T1000 (cell line): ENCODE data around the gene UBR3.

Experiments
- DNase-seq: peaks from one replicate; lab custom pipeline; 2025; ENCODE audit warnings: mixed read lengths; lab: John Stamatoyannopoulos, UW

UBR3 gene

DNA sequence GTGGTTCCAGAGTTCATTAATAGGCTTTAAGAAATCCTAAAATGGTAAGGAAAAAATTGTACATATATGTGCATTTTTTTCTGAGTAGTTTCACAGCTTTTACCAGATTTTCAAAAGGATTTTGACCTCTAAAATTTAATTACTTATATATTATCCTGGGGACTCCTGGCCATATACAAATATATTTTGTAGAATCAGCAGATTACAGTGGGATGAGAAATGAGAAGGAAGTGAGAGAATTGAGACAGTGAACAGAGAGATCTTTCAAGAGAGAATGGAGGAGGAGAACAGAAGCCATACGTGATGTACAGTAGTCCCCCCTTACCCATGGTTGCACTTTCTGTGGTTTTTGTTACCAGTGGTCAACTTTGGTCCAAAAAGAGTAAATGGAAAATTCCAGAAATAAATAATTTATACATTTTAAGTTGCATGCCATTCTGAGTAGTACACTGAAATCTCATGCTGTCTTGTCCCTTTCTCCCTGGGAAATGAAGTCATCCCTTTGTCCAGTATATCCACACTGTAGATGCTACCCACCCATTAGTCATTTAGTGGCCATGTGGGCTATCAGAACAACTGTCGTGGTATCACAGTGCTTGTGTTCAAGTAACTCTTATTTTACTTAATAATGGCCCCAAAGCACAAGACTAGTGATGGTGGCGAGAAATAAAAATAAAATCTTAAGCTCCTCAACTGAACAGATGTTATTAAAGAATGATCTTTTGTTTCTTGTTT is 220.2 kb downstream of the UBR3 start:
- DNase-seq = no peak

DNA sequence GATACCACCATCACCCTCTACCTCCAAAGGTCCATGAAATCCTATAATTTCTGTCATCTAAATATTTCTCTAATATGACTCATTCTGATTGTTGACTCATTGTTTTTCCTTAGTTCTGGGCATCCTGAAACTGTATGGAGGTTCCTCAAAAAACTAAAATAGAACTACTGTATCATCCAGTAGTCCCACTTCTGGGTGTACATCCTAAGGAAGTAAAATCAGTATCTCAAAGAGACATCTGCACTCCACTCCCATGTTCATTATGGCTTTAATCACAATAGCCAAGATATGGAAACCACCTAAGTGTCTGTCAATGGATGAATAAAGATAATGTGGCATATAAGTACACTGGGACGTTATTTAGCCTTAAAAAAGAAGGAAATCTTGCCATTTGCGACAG is 224.9 kb downstream of the UBR3 start:
- DNase-seq = no peak

DNA sequence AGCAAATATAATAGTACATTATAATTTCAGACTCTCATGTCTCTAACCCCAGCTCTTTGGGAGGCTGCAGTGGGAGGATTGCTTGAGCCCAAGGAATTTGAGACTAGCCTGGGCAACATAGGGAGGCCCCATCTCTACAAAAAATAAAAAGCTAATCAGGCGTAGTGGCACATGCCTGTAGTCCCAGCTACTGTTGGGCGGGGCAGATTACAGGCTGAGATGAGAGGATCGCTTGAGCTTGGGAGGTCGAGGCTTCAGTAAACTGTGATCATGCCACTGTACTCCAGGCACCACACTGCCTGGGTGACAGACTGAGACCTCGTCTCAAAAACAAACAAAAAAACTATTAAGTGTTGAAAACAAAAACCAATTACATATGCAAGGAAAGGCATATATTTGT is 227.7 kb downstream of the UBR3 start:
- no peak for DNase-seq

DNA sequence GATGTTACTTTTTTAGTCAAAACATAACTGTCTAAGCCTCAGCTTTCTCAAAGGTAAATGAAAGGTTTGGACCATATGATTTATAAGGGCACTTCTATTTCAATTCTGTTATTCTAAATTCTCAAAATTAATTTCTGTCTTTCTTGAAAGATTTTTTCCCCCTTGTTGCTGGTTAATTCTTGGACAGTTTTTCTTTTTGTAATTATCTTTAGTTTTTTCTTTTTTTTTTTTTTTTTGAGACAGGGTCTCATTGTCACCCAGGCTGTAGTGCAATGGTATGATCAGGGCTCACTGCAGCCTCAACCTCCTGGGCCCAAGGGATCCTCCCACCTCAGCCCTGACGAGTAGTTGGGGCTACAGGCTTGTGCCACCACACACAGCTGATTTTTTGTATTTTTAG is 229.6 kb downstream of the UBR3 start:
- DNase-seq = no peak

DNA sequence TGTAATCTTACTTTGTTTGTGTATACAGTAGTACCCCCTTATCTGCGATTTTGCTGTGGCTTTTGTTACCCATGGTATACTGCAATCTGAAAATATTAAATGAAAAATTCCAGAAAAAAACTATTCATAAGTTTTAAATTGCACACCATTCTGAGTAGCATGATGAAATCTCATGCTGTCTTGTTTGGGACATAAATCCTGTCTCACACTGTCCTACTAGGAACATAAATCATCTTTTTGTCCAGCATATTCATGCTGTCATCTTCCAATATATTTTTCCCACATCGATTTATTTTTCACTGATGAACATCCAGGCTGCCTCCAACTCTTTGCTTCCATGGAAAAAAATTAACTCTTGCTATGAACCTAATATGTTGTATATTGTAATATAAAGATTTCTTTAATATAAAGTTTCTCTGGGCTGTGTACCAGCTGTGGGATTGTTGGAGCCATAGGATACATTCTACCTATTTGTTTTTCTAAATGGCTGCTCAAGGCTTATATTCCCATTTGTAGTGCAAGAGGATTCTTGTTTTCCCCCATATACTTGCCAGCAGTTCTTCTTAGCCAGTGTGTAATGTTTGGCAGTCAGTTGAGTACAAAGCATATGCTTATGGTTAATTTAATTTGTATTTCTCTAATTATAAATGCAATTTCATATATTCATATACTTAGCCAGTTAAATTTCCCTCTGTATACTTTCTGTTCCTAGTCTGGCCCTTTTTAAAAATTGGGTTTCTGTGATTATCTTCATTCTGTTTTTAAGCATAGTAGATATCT is 236.4 kb downstream of the UBR3 start:
- DNase-seq = no peak

DNA sequence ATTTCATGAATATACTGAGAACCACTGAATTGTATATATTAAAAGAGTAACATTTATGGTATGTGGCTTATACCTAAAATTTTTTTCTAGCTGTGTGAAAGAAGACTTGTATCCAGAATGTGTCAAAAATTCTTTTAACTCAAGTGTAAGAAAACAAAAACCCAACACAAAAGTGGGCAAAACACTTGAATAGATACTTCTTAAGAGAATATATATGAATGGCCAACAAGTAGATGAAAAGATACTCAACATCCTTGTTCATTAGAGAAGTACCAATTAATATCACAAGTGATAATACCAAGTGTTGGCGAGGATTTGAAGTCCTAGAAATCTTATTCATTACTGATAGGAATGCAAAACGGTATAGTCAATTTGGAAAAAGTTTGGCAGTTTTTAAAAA is 243.5 kb downstream of the UBR3 start:
- DNase-seq = no peak

DNA sequence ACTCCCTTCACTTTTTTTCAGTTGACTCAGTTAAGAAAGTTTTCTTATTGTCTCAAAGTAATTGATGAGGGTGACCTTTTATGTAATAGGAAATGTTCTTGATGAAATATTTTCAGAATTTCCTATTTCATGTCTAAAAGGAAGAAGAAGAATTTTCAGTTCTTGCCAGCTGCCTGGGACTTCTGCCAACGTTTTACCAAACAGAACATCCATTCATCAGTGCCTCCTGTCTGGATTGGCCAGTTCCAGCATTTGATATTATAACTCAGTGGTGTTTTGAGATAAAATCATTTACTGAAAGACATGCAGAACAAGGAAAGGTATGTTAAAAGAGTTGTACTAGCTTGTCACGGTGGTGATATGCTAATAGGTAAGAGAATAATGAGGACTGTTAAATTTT is 246.0 kb downstream of the UBR3 start:
- no peak for DNase-seq

DNA sequence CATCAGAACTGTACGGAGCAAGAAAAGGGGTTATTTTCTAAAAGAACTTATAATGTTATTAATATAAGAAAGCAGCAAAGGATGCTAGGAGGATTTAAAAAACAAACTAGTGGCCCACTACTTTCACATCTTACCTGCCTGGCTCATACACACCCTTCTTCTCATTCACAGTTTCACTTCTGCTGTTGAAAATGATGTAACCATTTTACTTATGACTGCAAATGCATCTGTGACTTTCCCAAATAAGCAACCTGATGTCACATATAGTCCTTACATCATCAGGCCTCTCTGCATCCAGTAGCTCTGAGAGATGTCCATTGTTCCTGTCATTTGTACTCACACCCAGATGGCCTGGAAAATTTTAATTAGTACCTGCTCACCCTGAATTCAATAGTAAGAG is 248.9 kb downstream of the UBR3 start:
- no peak for DNase-seq

DNA sequence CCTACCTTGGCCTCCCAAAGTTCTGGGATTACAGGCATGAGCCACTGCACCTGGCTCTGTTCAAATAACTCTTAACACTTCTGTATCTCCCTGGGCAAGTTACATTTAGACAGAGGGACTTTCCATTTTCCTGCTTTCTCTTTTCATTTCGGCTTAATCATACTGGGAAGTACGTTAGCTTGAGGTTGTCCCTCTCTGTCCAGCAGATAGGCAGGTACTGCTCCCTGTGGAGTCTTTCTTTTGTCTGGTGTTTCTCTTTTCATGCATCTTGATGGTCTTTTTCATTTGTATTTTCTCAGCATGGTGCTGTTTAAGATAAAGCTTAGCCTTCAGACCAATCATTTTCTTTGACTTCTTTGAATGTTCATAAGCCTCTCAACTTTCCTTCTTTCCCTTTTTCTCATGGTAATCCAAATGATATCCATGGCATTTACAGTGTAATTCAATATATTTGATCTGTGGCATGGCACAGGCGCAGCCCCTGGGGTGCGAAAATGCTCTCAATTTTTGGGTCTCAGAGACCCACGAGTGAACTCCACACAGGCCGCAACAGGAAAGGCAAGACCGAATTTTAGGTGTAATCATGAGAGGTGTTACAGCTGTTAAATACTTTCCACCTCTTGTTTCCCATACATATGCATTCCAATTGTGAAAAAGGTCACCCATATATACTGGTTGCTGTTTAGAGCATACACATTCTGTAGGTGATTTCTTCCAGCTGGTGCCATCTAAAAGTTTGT is 250.7 kb downstream of the UBR3 start:
- DNase-seq = no peak

DNA sequence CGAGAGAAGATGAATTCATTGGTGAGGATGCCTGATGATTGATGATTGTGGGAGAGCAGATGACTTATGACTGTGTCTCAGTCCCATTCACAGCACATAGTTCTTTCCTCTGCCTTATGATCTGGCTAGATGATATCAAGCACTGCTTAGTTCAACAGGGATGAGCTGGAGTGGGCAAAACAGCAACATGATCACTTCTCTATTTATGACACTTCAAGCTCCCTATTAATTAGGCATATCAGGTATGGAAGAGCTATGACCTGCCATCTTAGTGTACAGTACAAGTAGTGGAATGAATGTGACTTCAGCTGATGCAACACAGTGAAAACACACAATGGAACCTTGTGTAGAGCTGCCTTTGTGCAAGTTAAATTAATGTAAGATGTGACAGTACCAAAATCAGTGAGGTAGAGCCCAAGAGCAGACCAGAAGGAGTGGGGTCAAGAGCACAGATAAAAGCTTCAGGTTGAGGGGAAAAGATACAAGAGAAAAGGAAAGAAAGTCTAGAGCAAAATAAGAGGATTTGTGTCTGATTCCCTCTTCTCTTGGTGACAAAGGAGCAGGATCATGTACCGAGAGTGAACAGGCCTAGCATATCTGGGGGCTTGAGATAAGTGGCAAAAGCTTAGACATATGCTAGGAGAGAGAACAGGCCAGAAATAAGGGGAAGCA is 257.7 kb downstream of the UBR3 start:
- no peak for DNase-seq

DNA sequence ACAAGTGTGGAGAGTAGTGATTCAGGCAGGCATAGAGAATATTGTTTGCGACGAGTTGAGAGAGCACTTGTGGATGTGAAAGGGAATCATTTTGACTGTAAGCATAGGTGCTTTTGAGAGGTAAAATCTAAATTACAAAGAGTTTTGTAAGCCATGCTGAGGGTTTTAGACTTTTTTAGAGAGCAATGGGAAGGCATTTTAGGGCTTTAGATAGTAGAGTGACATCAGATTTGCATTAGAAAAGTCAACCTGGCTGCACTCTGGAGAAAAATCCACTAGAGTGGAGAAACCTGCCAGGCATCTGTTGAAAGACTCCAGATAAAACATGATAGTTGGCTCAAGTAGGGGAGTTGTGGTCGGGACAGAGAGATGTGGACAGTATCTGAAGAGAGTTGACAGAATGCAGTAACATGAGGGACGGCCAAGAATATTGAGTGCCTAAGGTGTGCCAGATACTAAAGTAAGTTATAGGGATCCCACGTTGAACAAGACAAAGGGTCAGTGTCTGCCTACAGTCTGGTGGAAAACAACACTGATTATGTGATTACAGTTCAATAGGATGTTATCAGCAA is 258.9 kb downstream of the UBR3 start:
- DNase-seq = no peak

DNA sequence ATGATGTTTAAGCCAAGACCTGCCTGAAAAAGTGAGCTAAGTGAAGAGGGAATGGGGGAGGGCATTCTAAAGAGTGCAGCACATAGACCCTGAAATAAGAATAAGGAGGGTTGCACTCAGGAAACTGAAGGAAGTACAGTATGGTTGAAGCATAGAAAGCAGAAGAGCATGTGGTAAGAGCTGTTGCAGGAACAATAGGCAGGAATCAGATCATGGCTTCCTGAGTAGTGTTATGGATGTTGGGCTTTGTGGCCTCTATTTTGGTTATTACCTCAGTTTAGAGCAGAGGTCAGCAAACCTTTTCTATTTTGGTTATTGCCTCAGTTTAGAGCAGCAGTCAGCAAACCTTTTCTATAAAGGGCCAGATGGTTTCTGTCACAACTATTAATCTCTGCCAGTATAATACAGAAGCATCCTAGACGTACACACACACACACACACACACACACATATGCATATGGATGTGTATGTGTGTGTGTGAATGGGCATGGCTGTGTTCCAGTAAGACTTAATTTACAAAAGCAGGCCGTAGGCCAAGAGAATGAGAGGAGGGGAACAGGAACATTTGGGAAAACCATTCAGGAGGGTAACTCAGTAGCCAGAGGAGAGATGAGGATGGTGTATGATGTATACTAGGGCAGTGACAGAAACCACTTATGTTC is 259.6 kb downstream of the UBR3 start:
- DNase-seq = no peak

DNA sequence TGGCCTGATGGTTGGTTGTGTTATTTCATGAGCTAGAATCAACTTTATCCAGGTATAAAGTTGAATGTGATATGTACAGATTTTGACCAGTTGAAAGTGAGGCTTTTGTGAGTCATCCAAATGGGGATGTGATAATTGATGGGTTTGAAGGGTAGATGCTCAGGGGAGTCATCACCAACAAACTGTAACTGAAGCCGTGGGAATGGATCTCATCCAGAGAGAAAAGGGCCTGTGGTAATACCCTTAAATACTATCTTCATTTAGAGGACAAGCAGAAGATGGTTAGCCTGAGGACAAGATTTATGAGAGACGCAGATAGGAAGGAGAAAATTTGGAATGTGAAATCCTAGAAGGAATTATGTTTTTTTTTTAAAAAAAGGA is 260.1 kb downstream of the UBR3 start:
- DNase-seq = no peak

DNA sequence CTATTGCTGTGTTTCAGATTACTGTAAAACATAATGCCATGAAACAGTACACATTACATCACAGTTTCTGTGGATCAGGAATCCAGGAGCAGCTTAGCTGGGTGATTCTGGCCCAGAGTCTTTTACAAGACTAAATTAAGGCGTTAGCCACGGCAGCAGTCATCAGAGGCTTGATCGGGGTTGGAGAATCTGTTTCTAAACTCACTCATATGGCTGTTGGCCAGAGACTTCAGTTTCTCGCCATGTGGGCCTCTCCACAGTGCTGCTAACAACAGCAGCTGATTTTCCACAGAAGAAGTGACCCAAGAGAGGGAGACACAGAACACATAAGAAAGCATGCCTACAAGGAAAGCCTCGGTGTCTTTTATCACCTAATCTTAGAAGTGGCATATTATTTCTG is 261.5 kb downstream of the UBR3 start:
- no peak for DNase-seq

DNA sequence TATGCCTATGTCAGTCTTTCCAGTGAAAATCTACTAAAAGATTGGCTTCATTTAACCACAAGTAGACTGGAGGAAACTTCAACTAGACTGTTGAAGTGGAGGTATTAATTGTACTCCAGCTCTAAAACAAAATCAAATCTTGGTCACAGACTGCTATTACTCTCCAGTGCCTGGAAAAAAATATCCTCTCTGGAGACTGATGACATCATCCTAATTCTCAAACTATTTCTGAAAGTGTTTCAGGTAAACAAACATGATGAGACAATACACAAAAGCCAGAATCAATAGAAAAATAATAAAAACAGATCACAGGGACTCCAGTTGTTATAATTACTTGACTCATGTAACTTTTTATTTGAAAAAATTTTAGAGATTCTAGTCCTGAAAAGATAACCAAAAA is 263.0 kb downstream of the UBR3 start:
- DNase-seq = no peak

DNA sequence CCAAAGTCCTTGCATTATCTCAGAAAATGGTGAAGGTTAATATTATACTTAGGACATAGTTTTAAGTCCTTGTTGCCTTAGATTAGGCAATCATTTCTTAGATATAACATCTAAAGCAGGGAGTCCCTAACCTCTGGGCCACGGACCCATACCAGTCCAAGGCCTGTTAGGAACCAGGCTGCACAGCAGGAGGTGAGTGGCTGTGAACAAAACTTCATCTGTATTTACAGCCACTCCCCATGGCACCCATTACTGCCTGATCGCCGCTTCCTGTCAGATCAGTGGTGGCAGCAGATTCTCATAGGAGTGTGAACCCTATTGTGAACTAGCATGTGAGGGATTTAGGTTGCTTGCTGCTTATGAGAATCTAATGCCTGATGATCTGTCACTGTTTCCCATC is 264.2 kb downstream of the UBR3 start:
- no peak for DNase-seq

DNA sequence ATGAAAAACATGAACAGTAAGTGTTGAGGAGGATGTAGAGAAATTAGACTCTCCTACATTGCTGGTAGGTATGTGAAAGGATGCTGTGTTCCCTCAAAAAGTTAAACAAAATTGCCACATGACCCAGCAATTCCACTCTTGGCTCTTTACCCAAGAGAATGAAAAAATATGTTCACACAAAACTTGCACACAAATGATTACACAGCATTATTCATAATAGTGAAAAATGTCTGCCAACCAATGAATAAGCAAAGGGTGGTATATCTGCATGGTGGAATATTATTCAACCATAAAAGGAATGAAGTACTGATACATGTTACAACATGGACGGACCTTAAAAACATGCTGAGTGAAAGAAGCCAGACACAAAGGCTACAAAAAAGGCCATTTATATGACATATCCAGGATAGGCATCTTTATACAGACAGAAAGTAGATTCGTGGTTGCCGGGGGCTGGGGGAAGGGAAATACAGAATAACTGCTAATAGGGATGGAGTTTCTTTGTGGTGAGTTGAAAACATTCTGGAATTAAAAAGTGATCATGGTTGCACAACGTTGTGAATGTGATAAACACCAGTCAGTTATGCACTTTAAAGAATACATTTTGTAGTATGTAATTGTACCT is 265.3 kb downstream of the UBR3 start:
- no peak for DNase-seq

DNA sequence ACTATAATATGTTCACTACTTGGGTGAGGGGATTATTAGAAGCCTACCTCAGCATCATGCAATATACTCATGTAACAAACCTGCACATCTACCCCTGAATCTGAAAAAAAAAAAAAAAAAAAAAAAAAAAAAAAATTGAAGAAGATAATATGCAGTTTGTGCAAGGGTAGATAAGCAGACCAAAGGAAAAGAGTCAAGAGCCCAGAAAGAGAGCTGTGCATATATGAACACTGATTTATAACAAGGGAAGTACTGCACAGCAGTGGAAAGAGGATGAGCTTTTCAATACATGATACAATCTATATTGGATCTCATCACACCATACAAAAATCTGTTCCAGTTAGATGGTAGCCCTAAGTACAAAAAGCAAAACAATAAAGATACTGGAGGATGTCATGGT is 268.1 kb downstream of the UBR3 start:
- no peak for DNase-seq

DNA sequence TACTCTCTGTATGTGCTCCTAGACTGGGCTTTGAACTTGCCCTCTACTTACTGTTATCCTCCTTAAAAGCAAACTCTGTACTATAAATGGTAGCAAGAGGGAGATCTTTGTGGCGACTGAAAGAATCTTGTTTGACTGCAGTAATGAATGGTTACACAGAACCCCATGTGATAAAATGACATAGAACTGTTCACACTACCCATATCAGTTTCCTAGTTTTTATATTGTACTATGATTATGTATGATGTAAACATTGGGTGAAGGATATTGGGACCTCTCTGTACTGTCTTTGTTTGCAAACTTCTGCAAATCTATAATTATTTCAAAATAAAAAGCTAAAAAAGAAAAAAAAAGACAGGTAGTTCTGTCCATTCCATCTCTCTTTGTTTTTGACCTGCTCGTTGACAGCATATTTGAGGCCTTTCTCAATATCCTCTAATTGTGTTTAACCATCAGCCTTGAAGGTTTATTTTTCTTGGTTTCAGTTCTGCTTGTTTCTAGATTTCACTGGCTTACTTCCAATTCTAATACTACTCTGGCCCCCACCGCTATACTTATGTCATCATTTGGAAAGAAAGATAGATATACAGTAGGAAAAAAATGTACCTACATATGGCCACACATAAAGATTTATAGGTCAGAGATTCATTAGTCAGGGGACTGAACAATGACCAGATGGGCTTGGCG is 271.5 kb downstream of the UBR3 start:
- no peak for DNase-seq

DNA sequence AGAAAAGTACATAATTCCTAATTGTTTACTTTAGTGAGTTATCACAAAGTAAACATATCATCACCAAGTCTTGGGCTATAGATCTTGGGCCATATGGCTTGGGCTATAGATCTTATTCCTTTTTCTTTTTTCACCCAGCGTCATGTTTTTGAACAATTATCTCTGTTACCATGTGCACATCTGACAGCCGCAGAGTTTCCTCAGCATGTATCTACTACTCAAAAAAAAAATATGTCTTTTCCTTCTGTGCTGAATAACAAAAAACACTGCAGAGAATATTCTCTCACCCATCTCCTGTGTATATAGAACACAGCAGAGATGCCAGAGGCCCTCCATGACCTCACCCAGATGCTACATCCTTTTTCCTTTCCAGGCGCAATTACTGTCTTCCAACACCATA is 274.5 kb downstream of the UBR3 start:
- DNase-seq = no peak
